ENCODE results near the gene MICALL1. TPM values are rescaled to one million over a fixed set of nuclear protein-coding genes. Genes with fewer than 3 reads are reported as not detected.

Gene MICALL1
- total and polyA plus RNA-seq, 2 of the 13 experiments (the other 11 are each of a cell fraction or from before 2014, with no cell fraction given): 7.6 to 10.6 TPM

- ATAC-seq (no peak; the same call in 2 of the 3 replicates), FAIRE-seq (no peak), DNase-seq (ENCODE audit: low spot score) (no peak)
- Histone ChIP-seq H3K4me2 (ENCODE audit: low read depth, low read length) (no peak overlapping the region), H4K20me1 (ENCODE audit: insufficient read depth, low read length) (no peaks in the 10 kb centered on the region), H3K27ac (ENCODE audit: extremely low read length, insufficient read depth, low read length) (no peak overlapping the region), H3K9me3 (ENCODE audit: low read length) (no peaks in the 10 kb centered on the region), H2AFZ (ENCODE audit: low read length) (no peak overlapping the region), H3K9ac (ENCODE audit: insufficient read depth, low read depth, low read length) (no peak overlapping the region), H3K4me3 (replicated peaks in 1 of 3; ENCODE audit: insufficient read depth in 1 of 3, low read depth in 2 of 3, low read length in 3 of 3) (no peak overlapping the region), H3K36me3 (replicated peaks in 1 of 2; ENCODE audit: control insufficient read depth in 1 of 2, insufficient read depth in 2 of 2, low read length in 2 of 2) (peaks cover 20 to 46% of the 10 kb centered on the region in 2 experiments; a peak in 4 of 5 replicates), H3K27me3 (ENCODE audit: control insufficient read depth in 1 of 2, insufficient read depth in 2 of 2, low read length in 2 of 2) (no peaks in the 10 kb centered on the region), H3K79me2 (ENCODE audit: insufficient read depth, low read length) (no peaks in the 10 kb centered on the region), H3K4me1 (ENCODE audit: insufficient read depth, low read length) (no peaks in the 10 kb centered on the region; the same call in 1 of the 2 replicates)
- POLR2A ChIA-PET: interaction anchor here (0.6 to 0.7 kb wide), 2 partner anchors 10 to 60 kb away, joined by 3 read pairs; no protein-coding TSS in a partner anchor
- BruUV-seq (replicated peaks): no TSS peak
- in situ Hi-C loops (cut with HindIII; ENCODE audit: extremely low pct_ligation_motif_present, low pct_unique_long_range_greater_than_20kb): no loop called here
- intact Hi-C loops (cut with micrococcal nuclease; ENCODE audit: unreplicated experiment): no loop called here
- CTCF ChIA-PET (ENCODE audit: low intra/inter-chr PET ratio, low total read pairs): no interaction called here
- 100% methylated on average over 1 of the region's 11 CpGs for WGBS (ENCODE audit: low lambda C conversion rate)
- TF ChIP-seq AGO2 (optimal IDR thresholded peaks at IDR 0.05; ENCODE audit: low read depth, low read length): peak; percentile 5
- no peak for TF ChIP-seq MXD3 (CRISPR knock-in tag; IDR thresholded peaks at IDR 0.05)
Observed at GRCh38 chr22:37922191-37922590, 16.1 kb downstream of the MICALL1 start.

DNA sequence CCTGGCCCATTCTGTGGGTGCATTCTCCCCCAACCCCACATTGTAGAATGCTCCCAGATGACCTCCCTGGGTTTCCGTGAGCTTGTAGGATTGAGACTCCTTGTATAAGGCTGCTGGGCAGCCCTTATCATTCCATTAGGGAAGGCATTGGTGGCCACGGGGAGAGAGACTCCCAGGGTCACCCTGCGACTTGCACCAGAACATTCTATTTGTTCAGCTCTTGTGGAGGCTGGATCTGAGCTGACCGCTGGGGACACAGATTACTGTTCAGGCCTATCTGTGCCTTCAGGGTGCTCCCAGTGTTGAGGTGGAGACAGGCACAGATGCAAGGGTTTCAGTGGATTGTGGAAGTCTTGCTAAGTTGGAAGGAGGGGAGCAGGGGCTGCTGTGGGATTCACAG, 17.8 kb downstream of the MICALL1 start:
- 100% methylated on average over 4 of the region's 4 CpGs for WGBS (ENCODE audit: low lambda C conversion rate)
- POLR2A ChIA-PET: no interaction called here
- no peak for FAIRE-seq
- in situ Hi-C loops (cut with HindIII; ENCODE audit: extremely low pct_ligation_motif_present, low pct_unique_long_range_greater_than_20kb) (no loop called here), intact Hi-C loops (cut with micrococcal nuclease; ENCODE audit: unreplicated experiment) (no loop called here)
- no peaks in the 10 kb centered on the region for H3K9me3 ChIP-seq (ENCODE audit: low read length)
- ATAC-seq: no peak
- H4K20me1 ChIP-seq (ENCODE audit: insufficient read depth, low read length): no peaks in the 10 kb centered on the region
- no peak for DNase-seq (ENCODE audit: low spot score)
- H3K4me2 ChIP-seq (ENCODE audit: low read depth, low read length): no peak overlapping the region
- no peak for TF ChIP-seq ATRX (CRISPR knock-in tag; IDR thresholded peaks at IDR 0.05; ENCODE audit: borderline replicate concordance)
- no peak for TF ChIP-seq ZIK1 (CRISPR knock-in tag; IDR thresholded peaks at IDR 0.05; ENCODE audit: borderline replicate concordance, low read depth)
- TF ChIP-seq MNT (IDR thresholded peaks at IDR 0.05): no peak
- no peak for TF ChIP-seq HOXD1 (CRISPR knock-in tag; IDR thresholded peaks at IDR 0.05)
- no peak for TF ChIP-seq ATAD3A (CRISPR knock-in tag; IDR thresholded peaks at IDR 0.05)
- TF ChIP-seq MLLT10 (CRISPR knock-in tag; IDR thresholded peaks at IDR 0.05): no peak
- no peak for TF ChIP-seq ZNF205 (CRISPR knock-in tag; IDR thresholded peaks at IDR 0.05)
- no peak for TF ChIP-seq ZNF883 (CRISPR knock-in tag; IDR thresholded peaks at IDR 0.05; ENCODE audit: not compliant biosample characterization)
- no peak for TF ChIP-seq THAP11 (CRISPR knock-in tag; IDR thresholded peaks at IDR 0.05)
- TF ChIP-seq AFF4 (CRISPR knock-in tag; IDR thresholded peaks at IDR 0.05): no peak
- no peak for TF ChIP-seq HOXA5 (CRISPR knock-in tag; IDR thresholded peaks at IDR 0.05)
- no peak for TF ChIP-seq MATR3 (CRISPR knock-in tag; IDR thresholded peaks at IDR 0.05)
- no peak overlapping the region for H3K4me3 ChIP-seq (replicated peaks in 1 of 3; ENCODE audit: insufficient read depth in 1 of 3, low read depth in 2 of 3, low read length in 3 of 3)
- H3K4me1 ChIP-seq (ENCODE audit: insufficient read depth, low read length): no peaks in the 10 kb centered on the region
- peaks cover 21 to 37% of the 10 kb centered on the region in 2 experiments; a peak in 4 of 5 replicates for H3K36me3 ChIP-seq (replicated peaks in 1 of 2; ENCODE audit: control insufficient read depth in 1 of 2, insufficient read depth in 2 of 2, low read length in 2 of 2)
- CTCF ChIA-PET (ENCODE audit: low intra/inter-chr PET ratio, low total read pairs): no interaction called here
- no peaks in the 10 kb centered on the region for H3K79me2 ChIP-seq (ENCODE audit: insufficient read depth, low read length)
- no peak overlapping the region for H3K9ac ChIP-seq (ENCODE audit: insufficient read depth, low read depth, low read length)
- H3K27me3 ChIP-seq (ENCODE audit: control insufficient read depth in 1 of 2, insufficient read depth in 2 of 2, low read length in 2 of 2): no peaks in the 10 kb centered on the region
- H3K27ac ChIP-seq (ENCODE audit: extremely low read length, insufficient read depth, low read length): no peak overlapping the region
- H2AFZ ChIP-seq (ENCODE audit: low read length): no peak overlapping the region
- BruUV-seq (replicated peaks): no TSS peak
